ENCODE measurements around the gene ANKRD1.

The ANKRD1 gene

DNA sequence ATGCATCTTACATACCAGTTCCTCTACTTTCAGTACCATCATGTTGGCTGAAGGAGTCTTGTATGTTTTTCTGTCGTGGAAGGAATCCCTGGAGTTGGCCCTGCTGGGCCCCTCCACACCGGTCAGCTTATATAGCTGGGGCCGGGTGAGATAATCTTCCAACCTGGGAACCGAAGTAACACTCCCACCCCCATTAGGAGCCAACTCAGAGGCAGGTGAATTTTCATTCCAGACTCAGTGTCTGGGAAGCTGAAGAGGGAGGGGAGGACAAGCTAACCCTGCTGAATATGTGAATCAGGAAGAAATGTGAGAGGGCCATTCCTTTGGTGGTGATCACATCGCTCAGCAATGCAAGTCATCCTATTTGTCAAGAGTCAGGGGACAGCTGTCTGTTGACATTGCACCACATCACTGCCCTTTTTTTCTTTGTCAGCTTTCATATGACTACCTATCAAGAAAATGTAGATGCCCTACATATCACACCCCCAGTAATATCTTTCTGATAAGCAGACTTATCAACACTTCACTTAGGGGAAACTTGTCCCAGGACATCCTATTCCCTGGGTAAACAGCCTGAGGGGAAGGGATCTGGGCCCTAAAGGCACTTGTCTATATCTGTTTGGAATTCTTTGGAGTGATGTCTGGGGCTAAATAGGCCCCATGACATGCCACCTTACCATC, at the start of gene ANKRD1:
Gene ANKRD1 (minus strand): TSS at position 102 of the 681 bp plus-strand sequence. CDS start 60 bp downstream, at position 42.
- TF ChIP-seq, protein P1, sequence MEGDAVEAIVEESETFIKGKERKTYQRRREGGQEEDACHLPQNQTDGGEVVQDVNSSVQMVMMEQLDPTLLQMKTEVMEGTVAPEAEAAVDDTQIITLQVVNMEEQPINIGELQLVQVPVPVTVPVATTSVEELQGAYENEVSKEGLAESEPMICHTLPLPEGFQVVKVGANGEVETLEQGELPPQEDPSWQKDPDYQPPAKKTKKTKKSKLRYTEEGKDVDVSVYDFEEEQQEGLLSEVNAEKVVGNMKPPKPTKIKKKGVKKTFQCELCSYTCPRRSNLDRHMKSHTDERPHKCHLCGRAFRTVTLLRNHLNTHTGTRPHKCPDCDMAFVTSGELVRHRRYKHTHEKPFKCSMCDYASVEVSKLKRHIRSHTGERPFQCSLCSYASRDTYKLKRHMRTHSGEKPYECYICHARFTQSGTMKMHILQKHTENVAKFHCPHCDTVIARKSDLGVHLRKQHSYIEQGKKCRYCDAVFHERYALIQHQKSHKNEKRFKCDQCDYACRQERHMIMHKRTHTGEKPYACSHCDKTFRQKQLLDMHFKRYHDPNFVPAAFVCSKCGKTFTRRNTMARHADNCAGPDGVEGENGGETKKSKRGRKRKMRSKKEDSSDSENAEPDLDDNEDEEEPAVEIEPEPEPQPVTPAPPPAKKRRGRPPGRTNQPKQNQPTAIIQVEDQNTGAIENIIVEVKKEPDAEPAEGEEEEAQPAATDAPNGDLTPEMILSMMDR (IDR thresholded peaks at IDR 0.05; ENCODE audit: low read length, missing control alignments): no peak
- DNase-seq (ENCODE audit: low read depth): peak; percentile 87
- peak within 1 kb of the TSS; percentile 8 for H3K4me3 ChIP-seq (replicated peaks; ENCODE audit: low read depth, low read length)

DNA sequence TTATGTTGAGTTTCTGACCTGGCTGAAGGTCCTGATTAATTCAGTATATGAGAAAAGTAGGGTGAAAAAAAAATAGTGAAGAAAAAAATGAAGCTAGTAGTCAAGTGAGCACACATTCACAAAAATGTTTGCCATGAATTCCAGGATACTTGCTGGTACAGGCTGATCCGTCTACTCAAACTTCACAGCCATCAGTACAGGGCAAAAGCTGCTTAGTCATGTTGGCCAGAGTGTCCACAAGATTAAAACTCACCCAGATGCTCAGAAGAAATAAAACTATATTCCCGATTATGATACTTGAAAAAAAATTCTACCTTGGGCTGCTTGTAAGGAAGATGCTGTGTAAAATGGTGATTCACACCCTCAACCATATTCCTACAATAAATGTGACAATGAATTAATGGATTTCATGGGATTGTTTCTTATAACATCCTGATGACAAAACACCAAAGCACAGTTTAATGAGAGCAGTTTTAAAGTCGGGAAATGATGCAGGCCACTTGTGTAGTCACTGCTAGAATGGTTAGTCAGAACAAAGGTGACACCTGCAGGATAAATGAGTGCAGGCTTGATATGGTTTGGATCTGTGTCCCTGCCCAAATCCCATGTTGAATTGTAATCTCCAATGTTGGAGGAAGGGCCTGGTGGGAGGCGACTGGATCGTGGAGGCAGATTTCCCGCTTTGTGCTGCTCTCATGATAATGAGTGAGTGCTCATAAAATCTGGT, 49.2 kb upstream of the ANKRD1 start:
- H3K4me3 ChIP-seq (replicated peaks; ENCODE audit: low read depth, low read length): no peak overlapping the region
- peak; percentile 56 for DNase-seq (ENCODE audit: low read depth)
- TF ChIP-seq, protein P1 (IDR thresholded peaks at IDR 0.05; ENCODE audit: low read length, missing control alignments): no peak

DNA sequence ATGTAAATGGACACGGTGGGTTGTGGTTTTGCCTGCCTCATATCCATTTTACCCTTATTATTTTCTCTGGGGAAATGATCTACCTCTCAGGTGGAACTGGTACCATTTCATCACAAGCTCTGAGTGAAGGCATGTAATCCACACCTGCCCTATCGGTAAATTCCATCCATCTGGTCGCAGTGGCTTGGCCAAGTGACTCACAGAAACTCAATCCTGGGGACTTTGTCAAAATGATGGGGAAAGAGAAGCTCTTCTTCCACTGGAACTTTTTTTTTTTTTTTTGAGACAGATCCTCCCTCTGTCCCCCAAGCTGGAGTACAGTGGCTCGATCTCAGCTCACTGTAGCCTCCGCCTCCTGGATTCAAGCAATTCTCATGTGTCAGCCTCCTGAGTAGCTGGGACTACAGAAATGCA, 48.2 kb upstream of the ANKRD1 start:
- no peak overlapping the region for H3K4me3 ChIP-seq (replicated peaks; ENCODE audit: low read depth, low read length)
- TF ChIP-seq, protein P1 (IDR thresholded peaks at IDR 0.05; ENCODE audit: low read length, missing control alignments): no peak
- no peak for DNase-seq (ENCODE audit: low read depth)

DNA sequence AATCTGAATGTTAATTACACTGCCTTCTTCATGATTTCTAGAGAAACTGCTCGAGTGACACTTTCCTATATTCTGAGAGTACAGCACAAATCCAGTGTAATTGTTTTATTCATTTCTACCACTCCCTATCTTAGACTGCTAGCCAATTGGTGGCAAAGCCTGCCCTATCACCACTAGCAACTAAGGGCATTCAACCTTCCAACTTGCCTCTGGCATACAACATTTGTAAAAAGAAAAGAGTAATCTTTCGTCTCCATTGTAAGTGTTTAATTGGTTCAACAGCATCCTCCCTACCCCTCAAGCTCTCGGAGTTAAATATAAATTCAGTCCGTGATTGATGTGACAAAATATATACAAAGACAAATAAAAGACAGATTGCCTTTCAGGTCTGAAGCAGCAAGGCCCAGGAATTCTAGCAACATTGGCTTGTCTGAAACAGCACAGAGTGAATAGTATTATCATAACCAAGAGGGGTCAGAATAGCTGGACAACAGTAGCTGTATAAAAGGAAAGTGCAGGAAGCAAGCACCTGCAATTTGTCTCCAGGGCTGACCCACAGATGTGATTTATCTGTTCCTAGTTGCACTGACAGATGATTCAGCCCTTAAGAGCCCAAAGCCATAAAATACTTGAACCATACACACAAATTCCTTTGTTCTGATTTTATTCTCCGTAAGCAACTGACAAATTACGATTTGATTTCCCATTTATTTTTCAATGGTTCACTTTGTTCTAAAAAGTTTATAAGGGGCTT, 47.6 kb upstream of the ANKRD1 start:
- TF ChIP-seq, protein P1 (IDR thresholded peaks at IDR 0.05; ENCODE audit: low read length, missing control alignments): no peak
- H3K4me3 ChIP-seq (replicated peaks; ENCODE audit: low read depth, low read length): no peak overlapping the region
- peak; percentile 68 for DNase-seq (ENCODE audit: low read depth)

DNA sequence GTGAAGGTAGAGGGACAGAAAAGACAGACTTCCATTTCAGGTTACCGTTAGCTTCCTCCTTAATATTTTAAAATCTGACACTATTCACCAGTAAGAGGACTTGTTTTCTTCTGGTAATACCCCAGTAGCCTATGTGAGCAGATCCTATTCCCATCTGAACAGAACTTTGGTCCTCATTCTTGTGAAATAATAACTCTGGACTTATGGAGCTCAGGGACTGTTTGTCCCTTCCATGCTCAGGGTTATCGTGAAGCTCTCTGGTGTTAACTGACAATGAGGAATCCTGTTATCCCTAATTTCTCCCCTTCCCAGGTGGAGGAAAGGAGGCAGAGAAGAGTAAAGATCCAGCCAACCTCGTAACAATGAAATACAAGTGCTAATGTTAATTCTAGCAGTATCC, 47.0 kb upstream of the ANKRD1 start:
- DNase-seq (ENCODE audit: low read depth): no peak
- TF ChIP-seq, protein P1 (IDR thresholded peaks at IDR 0.05; ENCODE audit: low read length, missing control alignments): no peak
- H3K4me3 ChIP-seq (replicated peaks; ENCODE audit: low read depth, low read length): no peak overlapping the region

DNA sequence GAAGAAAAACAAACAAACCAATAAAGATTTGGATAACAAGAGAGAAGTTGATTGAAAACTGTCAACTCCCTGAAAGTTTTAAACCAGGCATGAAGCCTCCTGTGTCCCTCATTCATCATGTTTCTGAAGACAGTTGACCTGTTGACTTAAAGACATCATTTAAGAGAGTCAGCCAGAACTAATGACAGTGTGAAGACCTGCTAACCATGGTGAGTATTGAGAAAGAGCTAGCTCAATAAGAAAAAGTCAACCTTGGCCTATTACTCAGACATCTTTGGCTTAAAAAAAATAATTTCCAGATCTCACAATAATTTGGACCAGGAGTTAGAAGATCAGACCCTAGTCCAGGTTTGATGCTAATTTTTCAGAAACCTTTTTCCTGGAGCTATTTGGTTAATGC, 45.3 kb upstream of the ANKRD1 start:
- H3K4me3 ChIP-seq (replicated peaks; ENCODE audit: low read depth, low read length): no peak overlapping the region
- TF ChIP-seq, protein P1 (IDR thresholded peaks at IDR 0.05; ENCODE audit: low read length, missing control alignments): no peak
- no peak for DNase-seq (ENCODE audit: low read depth)

Measured in fibroblast of pulmonary artery (primary cell).